Mucosa of rectum (tissue), 2 donors: ENCODE measurements around the gene SINHCAF.
"Not testable (repeated sequence)": the region's sequence is repeated elsewhere in the genome, so short reads cannot be mapped to it uniquely, and the experiment has no call there.

Source experiments
- H3K27ac ChIP-seq, 2 donors: one replicate each; pipeline ENCODE4 v1.7.0; 2013; ENCODE audit warnings: inconsistent platforms in 2 of 2, low read depth in 2 of 2, low read length in 2 of 2
- H3K27me3 ChIP-seq, 2 donors: one replicate each; pipeline ENCODE4 v1.7.0; 2013; ENCODE audit warnings: low read length in 2 of 2; ENCODE audit not compliant: control insufficient read depth in 2 of 2, insufficient read depth in 2 of 2
- H3K36me3 ChIP-seq, 2 donors: one replicate each; pipeline ENCODE4 v1.7.0; 2013; ENCODE audit warnings: low read length in 2 of 2; ENCODE audit not compliant: control insufficient read depth in 2 of 2, insufficient read depth in 2 of 2
- H3K4me1 ChIP-seq, 2 donors: one replicate each; pipeline ENCODE4 v1.7.0; 2013; ENCODE audit warnings: low read length in 2 of 2, mild to moderate bottlenecking in 1 of 2; ENCODE audit not compliant: control insufficient read depth in 2 of 2, insufficient read depth in 2 of 2
- H3K4me3 ChIP-seq, 2 donors: one replicate each; pipeline ENCODE4 v1.7.0; 2013; ENCODE audit warnings: low read length in 2 of 2
- H3K9ac ChIP-seq, 2 donors: one replicate each; pipeline ENCODE4 v1.7.0; 2013; ENCODE audit warnings: low read length in 2 of 2, low read depth in 1 of 2, mild to moderate bottlenecking in 1 of 2
- H3K9me3 ChIP-seq, 2 donors: one replicate each; pipeline ENCODE4 v1.7.0; 2013; ENCODE audit warnings: low read length in 2 of 2; ENCODE audit not compliant: control insufficient read depth in 2 of 2
- donor health status: healthy.
- donor health status: Normal muscosa, but diverticular disease.

Gene SINHCAF

GRCh38 chr12:31325877-31326631 lies at the start of gene SINHCAF:
Gene SINHCAF, minus strand, starts transcription at chr12:31326150. Its CDS starts 27,946 bp downstream, at chr12:31298204.
- Histone ChIP-seq H3K27me3 (no peaks in the 10 kb centered on the region), H3K27ac (peak within 1 kb of the TSS; percentile 93 to 94), H3K9me3 (no peaks in the 10 kb centered on the region), H3K4me1 (peaks cover 7 to 9% of the 10 kb centered on the region in 2 donors), H3K36me3 (no peaks in the 10 kb centered on the region), H3K4me3 (peak within 1 kb of the TSS; percentile 92 to 99), H3K9ac (peak within 1 kb of the TSS; percentile 93 to 96)

GRCh38 chr12:31375422-31375821 lies 49.5 kb upstream of the SINHCAF start:
- H3K4me1 ChIP-seq = peaks cover 5 to 11% of the 10 kb centered on the region in 2 donors
- H3K4me3 ChIP-seq, H3K27me3 ChIP-seq, H3K9me3 ChIP-seq, H3K9ac ChIP-seq, H3K27ac ChIP-seq, H3K36me3 ChIP-seq: not testable (repeated sequence)

GRCh38 chr12:31371256-31371620 lies 45.3 kb upstream of the SINHCAF start:
- H3K4me3 ChIP-seq = peak overlapping the region; percentile 59 to 71
- H3K27me3 ChIP-seq = no peaks in the 10 kb centered on the region
- no peaks in the 10 kb centered on the region for H3K36me3 ChIP-seq
- H3K27ac ChIP-seq = peak overlapping the region; percentile 90 to 91
- no peak overlapping the region for H3K9ac ChIP-seq
- H3K9me3 ChIP-seq = no peaks in the 10 kb centered on the region
- H3K4me1 ChIP-seq = peaks cover 15 to 18% of the 10 kb centered on the region in 2 donors

GRCh38 chr12:31370531-31371255 lies 44.7 kb upstream of the SINHCAF start:
- Histone ChIP-seq H3K27me3 (no peaks in the 10 kb centered on the region), H3K4me3 (peak overlapping the region; percentile 59 to 71), H3K9me3 (no peaks in the 10 kb centered on the region), H3K9ac (peak overlapping the region; percentile 69 to 74), H3K27ac (peak overlapping the region; percentile 90 to 91), H3K36me3 (no peaks in the 10 kb centered on the region), H3K4me1 (peaks cover 15 to 18% of the 10 kb centered on the region in 2 donors)

- Histone ChIP-seq H3K27me3 (no peaks in the 10 kb centered on the region), H3K36me3 (no peaks in the 10 kb centered on the region), H3K9me3 (no peaks in the 10 kb centered on the region), H3K4me3 (peak overlapping the region; percentile 59 to 71), H3K27ac (peak overlapping the region; percentile 90 to 91), H3K4me1 (peaks cover 15 to 18% of the 10 kb centered on the region in 2 donors), H3K9ac (peak overlapping the region; percentile 69 to 74)
Measured at GRCh38 chr12:31369712-31370521, 44.0 kb upstream of the SINHCAF start.

- no peaks in the 10 kb centered on the region for H3K36me3 ChIP-seq
- H3K4me1 ChIP-seq = peaks cover 16 to 20% of the 10 kb centered on the region in 2 donors
- peak overlapping the region in 1 of 2 donors; percentile 21 for H3K27ac ChIP-seq
- H3K9me3 ChIP-seq = no peaks in the 10 kb centered on the region
- no peaks in the 10 kb centered on the region for H3K27me3 ChIP-seq
- no peak overlapping the region for H3K9ac ChIP-seq
- no peak overlapping the region for H3K4me3 ChIP-seq
Measured at GRCh38 chr12:31368666-31369361, 42.9 kb upstream of the SINHCAF start.

- H3K36me3 ChIP-seq = no peaks in the 10 kb centered on the region
- no peak overlapping the region for H3K4me3 ChIP-seq
- peaks cover 30 to 41% of the 10 kb centered on the region in 2 donors for H3K4me1 ChIP-seq
- no peak overlapping the region for H3K27ac ChIP-seq
- no peak overlapping the region for H3K9ac ChIP-seq
- no peaks in the 10 kb centered on the region for H3K9me3 ChIP-seq
- no peaks in the 10 kb centered on the region for H3K27me3 ChIP-seq
Measured at GRCh38 chr12:31366104-31366621, 40.2 kb upstream of the SINHCAF start.

- Histone ChIP-seq H3K4me1 (peaks cover 18 to 29% of the 10 kb centered on the region in 2 donors), H3K4me3 (no peak overlapping the region), H3K9me3 (no peaks in the 10 kb centered on the region), H3K27me3 (no peaks in the 10 kb centered on the region), H3K9ac (no peak overlapping the region), H3K36me3 (no peaks in the 10 kb centered on the region), H3K27ac (peak overlapping the region; percentile 82 to 84)
Measured at GRCh38 chr12:31363831-31364230, 37.9 kb upstream of the SINHCAF start.

- Histone ChIP-seq H3K4me1 (peaks cover 18 to 25% of the 10 kb centered on the region in 2 donors), H3K9ac (peak overlapping the region in 1 of 2 donors; percentile 36), H3K4me3 (no peak overlapping the region), H3K9me3 (no peaks in the 10 kb centered on the region), H3K36me3 (no peaks in the 10 kb centered on the region), H3K27ac (peak overlapping the region; percentile 82 to 84), H3K27me3 (no peaks in the 10 kb centered on the region)
Measured at GRCh38 chr12:31363416-31363809, 37.5 kb upstream of the SINHCAF start.
